Hepatocyte (in vitro differentiated cells): ENCODE measurements around the gene UVRAG.

Experiments
- CTCF ChIP-seq: fragments of 200-600 bp; sonication (generic); IDR thresholded peaks from 2 replicates; pipeline ENCODE4 v1.5.1; 2016; ENCODE audit warnings: antibody characterized with exemption, mild to moderate bottlenecking; ENCODE audit not compliant: poor library complexity
- EZH2phosphoT487 ChIP-seq: fragments of 200-600 bp; sonication (generic); IDR thresholded peaks from one replicate; pipeline ENCODE4 v1.6.1; 2018; ENCODE audit warnings: antibody characterized with exemption, mild to moderate bottlenecking, low read depth, moderate library complexity; ENCODE audit not compliant: unreplicated experiment, severe bottlenecking

GRCh38 chr11:76120513-76121101, 305.6 kb downstream of the UVRAG start:
- TF ChIP-seq CTCF (no peak), EZH2phosphoT487 (no peak)
